Dendritic cell treated with granulocyte-macrophage colony-stimulating factor and Interleukin-4, amounts not matched to agents 40 ng/mL and 50 ng/mL, for 4 days (primary cell): Measurements from ENCODE around the gene CBY2.
"Not testable (repeated sequence)": the region's sequence is repeated elsewhere in the genome, so short reads cannot be mapped to it uniquely, and the experiment has no call there.

Experiments
- H3K27ac Mint-ChIP-seq: one replicate; pipeline ENCODE4 v1.8.0; 2022; ENCODE audit warnings: mild to moderate bottlenecking, mixed read lengths
- H3K27me3 Mint-ChIP-seq: one replicate; pipeline ENCODE4 v1.8.0; 2022; ENCODE audit warnings: mild to moderate bottlenecking, mixed read lengths
- H3K36me3 Mint-ChIP-seq: one replicate; pipeline ENCODE4 v1.8.0; 2022; ENCODE audit warnings: low read depth, mixed read lengths
- H3K4me1 Mint-ChIP-seq: one replicate; pipeline ENCODE4 v1.8.0; 2022; ENCODE audit warnings: low read depth, mixed read lengths
- H3K4me3 Mint-ChIP-seq: one replicate; pipeline ENCODE4 v1.8.0; 2022; ENCODE audit warnings: mild to moderate bottlenecking, moderate library complexity, mixed read lengths
- H3K9me3 Mint-ChIP-seq: one replicate; pipeline ENCODE4 v1.8.0; 2022; ENCODE audit warnings: mixed read lengths
- intact Hi-C: fragments of 100-400 bp; cut with micrococcal nuclease; formaldehyde crosslinking; loops from one replicate; pipeline ENCODE4 v1.15.0; 2022

Gene CBY2, protein sequence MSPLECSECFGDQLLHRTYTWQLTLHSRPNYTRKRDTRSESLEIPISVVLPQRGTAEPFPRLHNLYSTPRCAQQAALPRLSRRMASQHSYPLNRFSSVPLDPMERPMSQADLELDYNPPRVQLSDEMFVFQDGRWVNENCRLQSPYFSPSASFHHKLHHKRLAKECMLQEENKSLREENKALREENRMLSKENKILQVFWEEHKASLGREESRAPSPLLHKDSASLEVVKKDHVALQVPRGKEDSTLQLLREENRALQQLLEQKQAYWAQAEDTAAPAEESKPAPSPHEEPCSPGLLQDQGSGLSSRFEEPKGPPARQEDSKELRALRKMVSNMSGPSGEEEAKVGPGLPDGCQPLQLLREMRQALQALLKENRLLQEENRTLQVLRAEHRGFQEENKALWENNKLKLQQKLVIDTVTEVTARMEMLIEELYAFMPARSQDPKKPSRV

DNA sequence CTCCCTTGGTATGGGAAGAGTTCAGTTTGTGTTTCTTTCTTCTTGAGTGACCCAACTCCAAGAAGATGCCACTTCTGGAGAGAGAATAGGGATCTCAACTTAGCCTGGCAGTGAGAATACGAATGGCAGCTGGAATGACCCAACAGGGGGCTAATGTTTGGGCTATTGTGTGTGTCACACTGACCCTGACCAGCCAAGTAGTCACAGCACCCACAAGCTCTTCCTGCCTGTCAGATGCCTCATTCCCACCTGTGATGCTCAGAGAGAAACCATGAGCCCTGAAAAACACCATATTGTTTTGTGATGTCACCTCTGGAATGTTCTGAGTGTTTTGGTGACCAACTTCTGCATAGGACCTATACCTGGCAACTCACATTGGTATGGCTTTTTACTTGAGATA, at the start of gene CBY2:
Gene CBY2, plus strand, starts transcription at position 233 of the 400 bp plus-strand sequence. Its CDS starts 71 bp downstream, at position 304.
- Mint-ChIP-seq H3K4me3 (no peak within 1 kb of the TSS), H3K27me3 (no peaks in the 10 kb centered on the region), H3K27ac (no peak within 1 kb of the TSS), H3K9me3 (no peaks in the 10 kb centered on the region), H3K36me3 (no peaks in the 10 kb centered on the region), H3K4me1 (peaks cover 8% of the 10 kb centered on the region)
- intact Hi-C loops: no loop called here

DNA sequence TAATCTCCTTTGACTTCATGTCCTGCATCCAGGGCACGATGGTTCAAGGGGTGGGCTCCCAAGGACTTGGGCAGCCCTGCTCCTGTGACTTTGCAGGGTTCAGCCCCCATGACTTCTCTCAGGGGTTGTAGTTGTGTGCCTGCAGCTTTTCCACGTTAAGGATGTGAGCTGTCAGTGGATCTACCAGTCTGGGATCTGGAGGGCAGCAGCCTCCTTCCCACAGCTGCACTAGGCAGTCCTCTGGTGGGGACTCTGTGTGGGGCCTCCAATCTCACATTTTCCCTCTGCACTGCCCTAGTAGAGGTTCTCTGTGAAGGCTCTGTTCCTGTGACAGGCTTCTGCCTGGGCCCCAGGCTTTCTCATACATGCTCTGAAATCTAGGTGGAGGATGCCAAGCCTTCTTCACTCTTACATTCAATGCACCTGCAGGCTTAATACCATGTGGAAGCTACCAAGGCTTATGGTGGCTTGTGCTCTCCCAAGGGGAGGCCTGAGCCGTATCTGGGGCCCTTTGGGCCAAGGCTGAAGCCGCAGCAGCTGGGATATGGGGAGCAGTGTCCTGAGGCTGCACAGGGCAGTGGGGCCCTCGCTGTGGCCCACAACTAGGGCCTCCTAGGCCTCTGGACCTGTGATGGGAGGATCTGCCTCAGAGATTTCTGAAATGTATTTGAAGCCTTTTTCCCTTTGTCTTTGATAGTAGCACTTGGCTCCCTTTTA, 47.3 kb upstream of the CBY2 start:
- no peak overlapping the region for H3K4me3 Mint-ChIP-seq
- H3K4me1 Mint-ChIP-seq: peaks cover 4% of the 10 kb centered on the region
- no peaks in the 10 kb centered on the region for H3K9me3 Mint-ChIP-seq
- H3K27ac Mint-ChIP-seq: no peak overlapping the region
- H3K36me3 Mint-ChIP-seq: no peaks in the 10 kb centered on the region
- H3K27me3 Mint-ChIP-seq: no peaks in the 10 kb centered on the region
- intact Hi-C loops: no loop called here

DNA sequence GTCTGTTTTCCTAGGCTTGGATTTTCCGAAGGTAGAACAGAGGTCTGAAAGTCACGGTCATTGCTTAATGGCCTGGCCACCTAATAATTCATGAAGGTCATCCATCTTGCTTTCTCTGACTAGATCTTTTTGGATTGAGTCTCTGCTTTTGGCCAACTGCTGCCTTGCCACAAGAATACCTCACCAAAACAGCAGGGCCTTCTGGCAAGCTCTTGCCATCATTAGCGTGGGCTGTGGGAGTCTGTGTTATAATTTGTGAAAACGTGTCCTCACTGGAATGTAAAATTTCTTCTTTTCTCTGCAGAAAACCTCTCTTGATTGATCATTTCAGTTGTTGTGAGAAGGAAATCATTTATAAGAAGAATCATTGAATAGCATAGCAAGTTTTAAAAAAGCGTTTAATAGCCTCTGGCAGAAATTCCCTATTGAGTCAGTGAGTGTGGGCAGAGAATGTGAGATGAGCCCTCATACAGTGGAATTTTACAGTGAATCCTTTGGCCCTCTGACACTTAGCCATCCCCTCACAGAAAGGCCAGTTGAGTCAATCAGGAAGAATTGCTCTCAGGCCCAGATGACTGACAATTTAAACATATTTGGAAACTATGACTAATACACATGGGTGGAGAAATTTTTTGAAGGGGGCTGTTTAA, 43.4 kb upstream of the CBY2 start:
- Mint-ChIP-seq H3K27ac (no peak overlapping the region), H3K4me1 (peaks cover 4% of the 10 kb centered on the region), H3K36me3 (no peaks in the 10 kb centered on the region), H3K27me3 (no peaks in the 10 kb centered on the region), H3K9me3 (no peaks in the 10 kb centered on the region), H3K4me3 (no peak overlapping the region)
- intact Hi-C loops: no loop called here

DNA sequence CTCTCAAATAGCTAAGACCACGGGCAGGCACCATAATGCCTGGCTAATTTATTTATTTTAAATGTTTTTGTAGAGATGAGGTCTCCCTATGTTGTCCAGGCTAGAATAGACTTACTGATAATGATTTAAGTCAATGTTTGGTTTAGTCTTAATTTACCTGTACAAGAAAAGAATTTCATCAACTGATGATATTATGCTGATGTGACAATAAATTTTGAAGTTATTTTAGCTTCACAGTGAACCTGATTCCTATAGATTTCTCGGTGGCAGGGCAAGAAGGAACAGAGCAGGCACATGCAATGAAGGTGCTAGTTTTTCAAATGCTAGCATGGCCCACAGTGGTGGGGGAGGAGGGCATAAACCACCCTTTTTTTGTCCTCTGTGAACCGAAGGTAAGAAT, 42.6 kb upstream of the CBY2 start:
- Mint-ChIP-seq H3K4me3 (no peak overlapping the region), H3K27ac (no peak overlapping the region), H3K36me3 (no peaks in the 10 kb centered on the region), H3K4me1 (peaks cover 4% of the 10 kb centered on the region), H3K27me3 (no peaks in the 10 kb centered on the region), H3K9me3 (no peaks in the 10 kb centered on the region)
- intact Hi-C loops: no loop called here

DNA sequence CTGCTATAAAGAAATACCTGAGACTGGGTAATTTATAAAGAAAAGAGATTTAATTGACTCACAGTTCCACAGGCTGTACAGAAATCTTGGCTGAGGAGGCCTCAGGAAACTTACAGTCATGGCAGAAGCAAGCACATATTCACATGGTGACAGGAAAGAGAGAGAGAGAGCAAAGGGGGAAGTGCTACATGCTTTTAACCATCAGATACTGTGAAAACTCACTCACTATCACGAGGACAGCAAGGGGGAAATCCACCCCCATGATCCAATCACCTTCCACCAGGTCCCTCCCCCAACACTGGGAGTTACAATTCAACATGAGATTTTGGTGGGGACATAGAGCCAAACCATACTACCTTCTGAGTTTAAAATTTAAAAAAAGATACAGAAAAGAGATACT, 41.7 kb upstream of the CBY2 start:
- intact Hi-C loops, H3K27ac Mint-ChIP-seq, H3K36me3 Mint-ChIP-seq: not testable (repeated sequence)

DNA sequence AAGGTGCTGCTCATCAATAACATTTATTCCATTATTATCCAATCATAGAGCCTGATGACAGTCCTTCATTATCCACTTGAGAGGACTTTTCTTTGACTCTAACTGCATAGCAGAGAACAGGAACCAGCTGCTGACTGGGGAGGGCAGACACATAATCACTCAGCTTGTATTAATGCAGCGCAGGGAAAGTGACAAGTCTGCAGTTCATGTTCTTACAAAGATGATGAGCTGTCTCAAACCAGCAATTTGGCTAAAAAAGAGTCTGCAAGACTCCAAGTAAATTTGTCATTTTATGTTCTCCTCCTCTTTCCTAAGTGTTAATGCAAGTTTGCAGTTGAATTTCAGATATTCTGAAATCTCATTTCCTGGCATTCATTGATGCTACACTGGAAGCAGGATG, 40.0 kb upstream of the CBY2 start:
- H3K9me3 Mint-ChIP-seq: no peaks in the 10 kb centered on the region
- no peaks in the 10 kb centered on the region for H3K36me3 Mint-ChIP-seq
- H3K4me1 Mint-ChIP-seq: no peaks in the 10 kb centered on the region
- no peak overlapping the region for H3K27ac Mint-ChIP-seq
- no peak overlapping the region for H3K4me3 Mint-ChIP-seq
- intact Hi-C loops: no loop called here
- peaks cover under 1% of the 10 kb centered on the region for H3K27me3 Mint-ChIP-seq

More for the DNA sequence above, 41.7 kb upstream of the CBY2 start:
- not testable (repeated sequence) for H3K4me1 Mint-ChIP-seq, H3K4me3 Mint-ChIP-seq, H3K27me3 Mint-ChIP-seq, H3K9me3 Mint-ChIP-seq

DNA sequence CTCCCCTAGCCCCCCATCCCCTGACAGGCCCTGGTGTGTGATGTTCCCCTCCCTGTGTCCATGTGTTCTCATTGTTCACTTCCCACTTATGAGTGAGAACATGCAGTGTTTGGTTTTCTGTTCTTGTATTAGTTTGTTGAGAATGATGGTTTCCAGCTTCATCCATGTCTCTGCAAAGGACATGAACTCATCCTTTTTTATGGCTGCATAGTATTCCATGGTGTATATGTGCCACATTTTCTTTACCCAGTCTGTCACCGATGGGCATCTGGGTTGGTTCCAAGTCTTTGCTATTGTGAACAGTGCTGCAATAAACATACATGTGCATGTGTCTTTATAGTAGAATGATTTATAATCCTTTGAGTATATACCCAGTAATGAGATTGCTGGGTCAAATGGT, 39.2 kb upstream of the CBY2 start:
- H3K4me3 Mint-ChIP-seq, H3K36me3 Mint-ChIP-seq, H3K27ac Mint-ChIP-seq, intact Hi-C loops, H3K27me3 Mint-ChIP-seq, H3K4me1 Mint-ChIP-seq, H3K9me3 Mint-ChIP-seq: not testable (repeated sequence)

DNA sequence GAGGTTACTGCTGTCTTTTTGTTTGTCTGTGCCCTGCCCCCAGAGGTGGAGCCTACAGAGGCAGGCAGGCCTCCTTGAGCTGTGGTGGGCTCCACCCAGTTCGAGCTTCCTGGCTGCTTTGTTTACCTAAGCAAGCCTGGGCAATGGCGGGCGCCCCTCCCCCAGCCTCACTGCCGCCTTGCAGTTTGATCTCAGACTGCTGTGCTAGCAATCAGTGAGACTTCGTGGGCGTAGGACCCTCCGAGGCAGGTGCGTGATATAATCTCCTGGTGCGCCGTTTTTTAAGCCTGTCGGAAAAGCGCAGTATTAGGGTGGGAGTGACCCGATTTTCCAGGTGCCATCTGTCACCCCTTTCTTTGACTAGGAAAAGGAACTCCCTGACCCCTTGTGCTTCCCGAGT, 32.5 kb upstream of the CBY2 start:
- intact Hi-C loops, H3K4me3 Mint-ChIP-seq, H3K9me3 Mint-ChIP-seq, H3K36me3 Mint-ChIP-seq, H3K27ac Mint-ChIP-seq, H3K4me1 Mint-ChIP-seq: not testable (repeated sequence)
- peaks cover 13% of the 10 kb centered on the region for H3K27me3 Mint-ChIP-seq

DNA sequence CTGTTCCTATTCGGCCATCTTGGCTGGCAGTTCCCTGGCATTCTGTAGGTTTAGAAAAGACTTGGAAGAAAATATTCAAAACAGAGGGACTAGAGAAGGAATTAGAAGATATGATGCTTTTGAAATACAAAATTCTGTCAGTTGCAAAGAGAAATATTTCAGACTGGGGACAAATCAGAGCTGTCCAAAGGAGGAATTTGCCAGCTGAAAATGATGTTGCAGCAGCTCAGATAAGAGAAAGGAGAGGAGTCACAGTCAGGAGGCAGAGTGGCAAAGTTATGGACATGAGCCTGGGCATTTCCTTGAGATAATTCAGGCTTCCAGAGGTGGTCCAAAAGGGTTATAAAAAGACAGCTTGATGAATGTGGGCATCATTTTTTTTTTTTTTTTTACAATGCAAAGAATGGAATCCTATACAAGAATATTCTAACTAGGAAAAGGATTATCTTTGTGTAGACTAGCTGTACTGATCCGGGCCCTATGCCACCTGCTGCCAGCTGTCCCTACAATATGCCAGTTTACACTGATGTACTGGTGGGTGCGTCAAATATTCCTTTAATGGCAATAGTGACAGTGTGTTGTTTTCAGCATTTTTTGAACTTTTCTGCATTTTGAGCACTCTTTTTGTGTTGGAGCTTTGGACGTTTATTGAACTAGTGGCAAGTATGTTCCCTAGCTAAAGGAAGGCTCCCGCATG, 31.8 kb upstream of the CBY2 start:
- intact Hi-C loops: no loop called here
- Mint-ChIP-seq H3K27ac (no peak overlapping the region), H3K36me3 (no peaks in the 10 kb centered on the region), H3K4me3 (no peak overlapping the region), H3K9me3 (no peaks in the 10 kb centered on the region), H3K27me3 (peaks cover 13% of the 10 kb centered on the region), H3K4me1 (peaks cover 8% of the 10 kb centered on the region)

DNA sequence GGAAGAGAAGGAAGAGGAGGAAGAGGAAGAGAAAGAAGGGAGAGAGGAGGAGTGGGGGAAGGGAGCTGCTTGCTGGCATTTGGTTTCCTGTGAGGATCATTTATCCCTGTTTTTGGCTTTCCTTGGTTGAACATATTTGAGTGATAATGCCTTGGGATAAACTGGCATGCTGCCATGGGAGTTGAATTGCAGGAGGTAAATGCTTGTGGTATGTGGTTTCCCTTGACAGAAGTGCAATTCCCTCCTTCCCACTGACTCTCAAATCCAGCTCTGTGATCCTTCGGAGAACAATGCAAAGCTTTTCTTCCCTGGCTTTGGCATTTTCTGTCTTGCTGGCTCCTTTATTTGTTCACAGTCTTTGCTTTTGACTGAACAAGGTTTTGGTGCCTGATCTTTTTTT, 27.2 kb upstream of the CBY2 start:
- Mint-ChIP-seq H3K36me3 (no peaks in the 10 kb centered on the region), H3K27ac (no peak overlapping the region), H3K4me1 (peaks cover 8% of the 10 kb centered on the region), H3K27me3 (peaks cover 9% of the 10 kb centered on the region), H3K9me3 (no peaks in the 10 kb centered on the region), H3K4me3 (no peak overlapping the region)
- intact Hi-C loops: no loop called here

DNA sequence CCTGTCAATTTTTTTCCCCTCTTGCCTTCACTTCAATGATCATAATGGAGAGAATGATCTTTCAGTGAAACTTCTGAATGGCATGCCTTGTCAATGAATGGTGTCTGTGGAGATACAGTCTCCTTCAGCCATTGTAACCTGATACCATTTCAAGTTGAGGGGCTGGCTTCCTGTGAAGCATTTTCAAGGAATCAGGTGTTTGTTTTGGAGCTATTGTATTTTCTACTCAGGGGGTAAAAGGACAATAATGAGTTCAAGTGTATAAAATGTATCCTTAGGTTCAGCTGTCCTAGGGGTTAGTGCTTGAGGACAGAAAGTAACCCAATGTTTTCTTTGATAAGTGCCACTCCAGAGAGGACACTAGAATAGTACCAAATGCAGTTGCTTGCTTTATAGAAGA, 23.8 kb upstream of the CBY2 start:
- Mint-ChIP-seq H3K27ac (no peak overlapping the region), H3K4me1 (peaks cover 8% of the 10 kb centered on the region), H3K36me3 (no peaks in the 10 kb centered on the region), H3K9me3 (no peaks in the 10 kb centered on the region), H3K4me3 (no peak overlapping the region), H3K27me3 (peaks cover 3% of the 10 kb centered on the region)
- intact Hi-C loops: no loop called here

DNA sequence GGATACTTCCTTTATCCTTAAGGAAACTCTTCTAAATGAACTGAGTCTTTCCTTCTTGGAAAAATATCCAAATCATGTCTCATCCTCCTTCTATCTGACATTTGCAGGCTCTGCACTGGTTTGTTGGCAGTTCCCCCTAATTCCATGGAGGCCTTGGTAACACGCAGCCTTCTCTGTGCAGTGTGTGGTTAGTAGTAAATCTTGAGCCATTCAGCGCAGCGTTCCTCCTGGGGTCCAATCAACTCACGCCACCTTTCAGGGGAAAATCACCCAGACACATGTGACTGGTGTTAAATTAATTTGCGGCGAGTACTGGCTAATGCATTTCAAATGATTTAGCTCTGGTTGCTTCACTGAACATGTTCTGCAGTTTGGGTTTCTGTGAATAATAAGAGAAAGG, 21.0 kb upstream of the CBY2 start:
- intact Hi-C loops: no loop called here
- Mint-ChIP-seq H3K9me3 (no peaks in the 10 kb centered on the region), H3K4me1 (no peaks in the 10 kb centered on the region), H3K36me3 (no peaks in the 10 kb centered on the region), H3K27me3 (no peaks in the 10 kb centered on the region), H3K4me3 (no peak overlapping the region), H3K27ac (no peak overlapping the region)

DNA sequence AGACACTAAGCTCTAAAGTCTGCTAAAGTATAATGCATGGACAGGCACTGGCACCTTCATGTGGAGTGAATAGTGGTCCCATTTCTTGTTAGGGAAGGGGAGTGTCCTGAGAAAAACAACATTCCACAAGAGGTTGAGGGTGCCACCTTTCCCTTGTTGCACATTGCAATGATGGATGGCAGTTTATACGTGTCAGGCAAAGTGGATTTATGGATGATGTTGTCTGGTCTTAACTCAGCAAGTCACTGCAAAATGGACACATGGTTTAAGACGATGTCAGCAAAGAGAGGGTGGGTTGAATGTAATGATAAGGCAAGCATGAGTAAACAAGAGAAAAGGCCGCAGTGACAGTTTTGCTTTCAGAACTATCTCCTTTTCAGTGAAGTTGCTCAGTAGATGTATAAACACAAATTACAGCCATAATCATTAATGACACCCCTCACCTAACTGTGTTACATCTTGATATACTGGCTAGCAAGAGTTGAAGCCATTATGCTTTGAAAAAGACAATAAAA, 19.6 kb upstream of the CBY2 start:
- Mint-ChIP-seq H3K9me3 (no peaks in the 10 kb centered on the region), H3K36me3 (no peaks in the 10 kb centered on the region), H3K27me3 (no peaks in the 10 kb centered on the region), H3K4me3 (no peak overlapping the region), H3K4me1 (no peaks in the 10 kb centered on the region), H3K27ac (no peak overlapping the region)
- intact Hi-C loops: no loop called here

DNA sequence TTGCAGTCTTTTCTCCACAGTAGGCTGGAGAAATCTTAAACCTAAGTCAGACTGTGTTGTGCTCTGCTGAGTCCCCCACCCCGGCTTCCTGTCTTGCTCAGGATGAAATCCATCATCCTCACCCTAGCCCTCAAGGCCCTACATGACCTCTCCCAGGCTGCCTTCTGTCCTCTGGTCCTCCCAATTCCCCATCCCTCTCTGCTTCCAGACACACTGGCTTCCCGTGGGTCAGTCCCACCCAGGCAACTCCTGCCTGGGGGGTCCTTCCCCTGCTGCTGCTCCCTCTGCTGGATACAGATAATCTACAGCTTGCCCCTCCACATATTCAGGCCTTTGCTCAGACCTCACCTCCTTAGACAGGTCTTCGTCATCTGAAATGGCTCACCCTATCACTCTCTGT, 18.4 kb upstream of the CBY2 start:
- Mint-ChIP-seq H3K27ac (no peak overlapping the region), H3K27me3 (no peaks in the 10 kb centered on the region), H3K4me1 (no peaks in the 10 kb centered on the region), H3K9me3 (no peaks in the 10 kb centered on the region), H3K4me3 (no peak overlapping the region), H3K36me3 (no peaks in the 10 kb centered on the region)
- intact Hi-C loops: no loop called here
